ENCODE data around the gene ISG20.

ISG20 gene

DNA sequence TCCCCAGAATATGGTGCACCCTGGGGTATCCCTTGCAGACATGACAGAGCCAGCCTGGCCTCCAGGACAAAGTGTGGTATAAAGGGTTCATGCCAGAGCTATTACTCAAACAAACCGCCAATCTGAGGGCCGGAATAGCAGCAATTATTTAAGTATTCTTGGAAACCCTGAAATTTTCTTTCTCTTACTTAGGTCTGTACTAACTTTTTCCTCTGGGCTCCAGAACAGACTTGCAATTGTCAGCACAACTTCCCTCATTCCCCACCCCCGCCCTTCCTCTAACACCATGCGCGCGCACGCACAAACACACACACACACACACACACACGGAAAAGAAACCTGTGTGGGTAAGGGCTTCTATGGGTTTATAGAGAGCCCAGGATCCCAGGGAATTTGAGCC is 56.3 kb downstream of the ISG20 start:
- no peak for DNase-seq

DNA sequence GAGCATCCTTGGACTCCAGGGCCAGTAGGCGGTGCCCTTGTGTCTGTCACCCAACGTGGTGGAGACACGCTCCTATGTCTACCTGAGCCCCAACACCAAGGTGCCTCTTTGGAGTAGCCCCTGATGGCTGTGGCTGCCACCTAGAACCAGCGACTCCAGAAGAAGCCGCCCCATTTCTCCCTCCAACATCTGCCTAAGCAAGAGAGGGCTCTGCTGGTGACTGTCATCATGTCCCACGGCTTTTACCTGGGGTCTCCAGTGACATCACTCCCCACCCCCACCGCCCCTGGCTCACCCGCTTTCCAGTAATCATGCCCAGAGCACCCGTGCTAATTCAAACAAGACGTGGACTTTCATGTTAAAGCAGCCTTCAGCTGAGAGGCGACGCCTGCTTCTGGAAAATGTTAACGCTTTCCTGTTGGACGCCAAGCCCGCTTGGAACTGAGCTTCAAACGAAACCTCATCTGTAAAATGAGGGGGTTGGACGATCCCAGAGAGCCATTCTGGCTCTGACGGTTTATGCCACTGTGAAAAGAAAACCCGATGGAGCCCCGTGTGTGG is 57.0 kb downstream of the ISG20 start:
- no peak for DNase-seq

DNA sequence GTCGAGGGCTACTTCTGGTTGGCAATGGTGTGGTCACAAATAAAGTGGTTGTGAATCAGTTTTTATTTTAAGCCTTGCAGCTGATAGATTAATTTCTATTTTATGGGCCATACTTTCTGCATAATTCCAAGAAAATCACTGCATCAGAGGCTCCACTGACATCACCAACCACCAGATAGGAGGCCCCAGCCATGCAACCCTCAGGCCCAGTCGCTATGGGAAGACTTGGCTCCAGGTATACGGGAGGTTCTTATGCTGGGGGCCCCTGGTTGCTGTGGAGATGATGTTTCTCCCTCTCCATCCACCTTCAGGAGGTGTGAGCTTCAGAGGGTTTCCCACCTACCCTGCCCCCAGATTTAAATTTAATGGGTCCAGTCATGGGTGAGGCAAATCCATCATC is 57.4 kb downstream of the ISG20 start:
- DNase-seq, result no peak

DNA sequence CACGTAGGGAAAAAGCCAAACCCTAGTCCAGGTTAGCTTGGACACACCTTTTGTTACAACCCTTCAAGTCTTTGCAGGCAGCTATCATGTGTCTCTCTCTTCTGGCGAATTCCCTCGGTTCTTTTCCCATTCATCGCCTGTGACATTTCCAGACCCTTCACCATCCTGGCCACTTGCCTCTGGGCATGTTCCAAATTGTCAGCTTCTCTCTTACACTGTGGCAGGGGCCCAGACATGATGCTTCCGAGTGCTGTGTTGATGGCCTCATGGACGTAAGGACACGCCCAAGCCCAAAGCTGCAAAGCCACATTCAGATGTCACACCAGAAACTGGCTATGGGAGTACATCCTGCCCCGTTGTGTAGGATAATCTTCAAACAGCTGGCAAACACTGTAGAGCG is 58.5 kb downstream of the ISG20 start:
- no peak for DNase-seq

DNA sequence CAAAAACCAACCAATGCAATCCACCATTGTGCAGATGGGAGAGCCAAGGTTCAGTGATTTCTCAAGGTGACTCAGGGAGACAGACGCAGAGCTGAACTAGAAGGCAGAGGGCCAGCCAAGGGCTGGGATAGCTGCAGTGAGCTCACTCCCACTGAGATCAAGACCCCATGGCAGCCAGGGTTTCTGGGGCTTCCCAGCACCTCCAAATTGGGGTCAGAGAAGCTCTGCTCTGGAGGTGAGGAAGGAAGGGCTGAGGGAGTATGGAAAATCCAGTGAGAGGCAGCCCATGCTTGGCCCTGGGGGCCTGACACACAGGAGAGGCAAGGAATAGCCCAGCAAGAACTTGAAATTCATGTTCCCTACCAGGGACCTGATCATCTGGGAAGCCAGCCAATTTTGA is 61.0 kb downstream of the ISG20 start:
- DNase-seq, result peak; percentile 40

DNA sequence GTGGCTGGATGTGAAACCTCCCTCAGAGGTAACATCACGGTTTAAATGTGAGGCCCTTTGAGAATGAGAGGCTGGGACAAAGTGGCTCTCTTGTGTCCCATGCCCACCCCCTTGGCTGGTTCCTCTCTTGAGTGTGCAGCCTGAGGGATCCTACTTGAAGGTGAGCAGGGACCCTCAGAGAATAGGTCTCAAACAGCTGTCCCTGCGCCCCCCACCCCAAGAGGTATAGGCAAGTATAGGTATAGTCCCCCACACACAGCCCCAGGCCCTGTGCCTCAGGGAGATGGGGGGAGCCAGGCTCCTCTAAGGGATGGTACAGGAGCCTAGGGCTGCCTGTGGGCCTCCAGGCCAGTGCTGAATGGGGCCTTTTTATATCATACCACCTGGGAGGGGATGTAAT is 61.9 kb downstream of the ISG20 start:
- no peak for DNase-seq

DNA sequence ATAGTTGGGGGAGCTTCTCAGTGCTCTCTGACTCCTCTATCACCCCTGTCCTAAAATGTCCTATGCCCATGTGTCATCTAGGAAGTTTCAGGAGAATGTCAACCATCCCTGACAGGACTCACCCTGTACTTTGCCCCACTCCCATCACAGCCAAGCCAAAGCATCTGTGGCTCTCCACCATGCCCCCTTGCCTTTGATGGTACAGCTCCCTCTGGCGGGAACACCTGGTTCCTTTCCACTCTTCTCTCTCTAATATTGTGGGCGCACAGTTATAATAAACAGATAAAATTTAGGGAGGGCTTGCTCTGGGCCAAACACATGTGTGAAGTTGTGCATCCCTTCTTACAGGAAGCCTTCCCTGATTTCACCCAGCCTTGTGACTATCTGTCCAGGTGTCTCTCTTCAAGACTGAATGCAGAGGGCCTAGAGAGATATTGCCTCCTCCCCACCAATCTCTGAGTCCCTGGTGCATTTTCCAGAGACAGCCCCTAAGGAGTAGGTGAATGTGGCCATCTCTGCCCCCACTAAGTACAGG is 62.8 kb downstream of the ISG20 start:
- DNase-seq, result peak; percentile 11

DNA sequence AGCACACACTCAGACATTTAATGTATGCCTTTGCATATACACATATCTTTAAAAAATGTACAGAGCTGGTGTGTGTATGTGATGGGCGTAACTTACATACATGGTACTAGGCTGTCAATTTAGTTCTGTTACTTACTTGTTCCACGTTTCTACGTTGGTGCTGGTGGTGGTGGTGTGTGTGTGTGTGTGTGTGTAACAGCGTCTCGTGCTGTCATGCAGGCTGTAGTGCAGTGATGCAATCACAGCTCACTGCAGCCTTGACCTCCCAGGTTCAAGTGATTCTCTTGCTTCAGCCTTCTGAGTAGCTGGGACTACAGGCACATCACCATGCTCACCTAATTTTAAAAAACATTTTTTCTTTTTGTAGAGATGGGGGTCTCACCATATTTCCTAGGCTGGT is 64.2 kb downstream of the ISG20 start:
- DNase-seq, result no peak

DNA sequence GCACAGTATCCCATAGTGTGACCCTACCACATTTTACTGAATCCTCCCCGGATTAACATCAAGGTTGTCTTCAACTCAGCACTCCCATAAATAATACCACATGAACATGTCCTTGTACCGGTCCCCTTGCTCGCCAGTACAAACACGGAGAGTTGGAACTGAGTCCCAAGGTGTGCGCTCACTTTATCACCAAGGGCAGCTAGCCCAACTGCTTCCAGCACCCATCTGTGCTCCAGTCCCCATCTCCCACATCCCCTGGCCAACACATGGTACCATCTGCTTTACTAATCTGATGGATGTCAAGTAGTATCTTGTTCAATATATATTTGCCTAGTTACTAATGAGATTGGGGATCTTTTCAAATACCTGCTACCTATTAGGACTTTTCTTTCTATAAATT is 64.7 kb downstream of the ISG20 start:
- DNase-seq, result peak; percentile 52

DNA sequence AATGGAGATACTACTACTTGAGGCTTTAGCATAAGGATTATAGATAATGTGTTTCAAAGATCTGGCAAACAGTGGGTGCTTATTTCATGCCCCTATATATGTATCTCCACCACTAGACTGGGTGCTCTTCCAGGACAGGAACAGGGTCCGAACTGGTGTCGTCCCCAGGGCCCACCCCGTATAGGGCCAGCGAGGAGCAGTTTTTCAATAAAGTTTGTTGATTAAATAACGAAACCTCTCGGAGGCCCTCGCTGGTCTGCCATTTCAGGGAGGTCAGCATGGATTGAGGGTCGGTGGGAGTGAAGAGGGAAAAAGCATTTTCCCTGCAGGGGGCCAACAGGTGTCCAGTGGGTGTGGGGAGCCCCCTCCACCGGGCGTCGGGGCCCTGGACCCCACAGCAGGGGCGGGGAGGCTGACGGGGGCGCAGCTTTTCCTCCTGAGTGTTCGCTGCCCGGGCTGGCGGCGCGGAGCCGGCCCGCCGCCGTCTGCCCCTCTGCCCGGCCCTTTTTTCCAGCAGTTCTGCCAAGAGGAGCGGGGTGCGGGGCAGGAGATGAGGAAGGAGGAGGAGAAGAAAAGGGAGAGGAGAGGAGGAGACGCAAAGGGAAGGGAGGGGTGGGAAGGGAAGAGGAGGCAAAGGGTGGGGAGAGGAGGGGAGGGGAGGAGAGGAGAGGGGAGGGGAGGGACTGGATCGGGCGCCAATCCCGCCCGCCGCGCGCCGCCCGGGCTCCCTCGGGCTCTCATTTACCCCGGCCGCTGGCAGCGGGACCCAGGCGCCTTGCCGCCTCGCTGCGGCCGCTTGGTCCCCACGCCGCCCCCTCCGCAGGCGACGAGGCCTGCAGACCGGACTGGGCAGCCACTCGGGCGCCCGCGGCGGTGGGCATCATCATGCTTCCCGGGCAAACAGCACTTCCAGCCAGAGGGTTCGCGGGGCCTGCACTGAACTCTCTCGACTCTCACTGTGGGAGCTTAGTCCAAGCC is 66.3 kb downstream of the ISG20 start:
- no peak for DNase-seq

DNA sequence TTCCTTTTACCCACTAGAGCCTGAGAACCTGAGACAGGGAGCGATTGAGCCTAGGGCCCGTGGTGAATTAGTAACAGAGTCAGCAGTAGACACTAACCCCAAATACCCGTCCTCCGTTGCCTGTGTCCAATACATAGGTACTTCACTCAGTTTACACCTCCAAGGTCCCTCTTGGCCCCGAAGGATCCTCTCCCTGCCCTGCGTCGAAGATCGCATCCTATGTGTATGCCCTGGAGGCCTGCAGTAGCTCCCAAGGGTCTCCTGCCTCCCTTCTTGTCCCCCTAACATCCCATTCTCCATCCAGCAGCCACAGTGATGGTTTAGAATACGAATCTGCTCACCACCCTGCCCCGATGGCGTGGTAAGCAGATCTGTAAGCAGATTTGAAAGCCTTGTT is 67.0 kb downstream of the ISG20 start:
- DNase-seq, result no peak

Data from NCI-H1694 treated with DMSO at 0.1 percent for 48 hours (cell line).